Stomach (tissue), 4 donors: ENCODE data around the gene CYSTM1.

Experiments used
- CTCF ChIP-seq, 7 experiments: fragments of 450-650 bp in 4 of 7; fragments of 200-600 bp in 3 of 7; sonication (generic) in 3 of 7; IDR thresholded peaks; one replicate each; pipeline ENCODE4 v1.5.1; 2016 to 2019; ENCODE audit warnings: antibody characterized with exemption in 7 of 7, control low read depth in 2 of 7, mild to moderate bottlenecking in 1 of 7
- POLR2AphosphoS5 ChIP-seq, 3 donors: sonication (generic); formaldehyde crosslinking; IDR thresholded peaks; one replicate each; pipeline ENCODE4 v1.6.1; 2016; ENCODE audit warnings: antibody characterized with exemption in 3 of 3

- TF ChIP-seq CTCF (IDR thresholded peaks at IDR 0.05) (no peak), POLR2AphosphoS5 (IDR thresholded peaks at IDR 0.05) (no peak)
Measured at GRCh38 chr5:140202610-140203009, 27.6 kb downstream of the CYSTM1 start.
